SK-N-SH (cell line): ENCODE data around the gene FUT6.
A peak's percentile ranks its signal among the peaks of the same experiment; 100 is the strongest.

Experiments used
- FOSL2 ChIP-seq: IDR thresholded peaks from 2 replicates; pipeline ENCODE4 v1.4.0; 2012; ENCODE audit warnings: low read depth, mild to moderate bottlenecking, moderate library complexity, borderline replicate concordance
- GATA2 ChIP-seq: sonication (generic); formaldehyde crosslinking; IDR thresholded peaks from 2 replicates; pipeline ENCODE4 v1.5.0; 2020; ENCODE audit warnings: mild to moderate bottlenecking, missing genetic modification reagents
- RFX5 ChIP-seq: IDR thresholded peaks from 2 replicates; pipeline ENCODE4 v1.6.1; 2012; ENCODE audit warnings: mild to moderate bottlenecking, improper control_type of control experiment, low read length
- TAF1 ChIP-seq: IDR thresholded peaks from 2 replicates; pipeline ENCODE4 v1.6.1; 2012; ENCODE audit warnings: low read depth, mild to moderate bottlenecking, low read length, moderate library complexity, borderline replicate concordance
- TF ChIP-seq, protein P1 (sequence below): fragments of 200-600 bp; sonication (generic); IDR thresholded peaks from 2 replicates; pipeline ENCODE4 v1.6.1; 2017; ENCODE audit warnings: antibody characterized with exemption, mild to moderate bottlenecking, moderate library complexity

GRCh38 chr19:5864725-5865486 lies 25.4 kb upstream of the FUT6 start:
- TF ChIP-seq, protein P1, sequence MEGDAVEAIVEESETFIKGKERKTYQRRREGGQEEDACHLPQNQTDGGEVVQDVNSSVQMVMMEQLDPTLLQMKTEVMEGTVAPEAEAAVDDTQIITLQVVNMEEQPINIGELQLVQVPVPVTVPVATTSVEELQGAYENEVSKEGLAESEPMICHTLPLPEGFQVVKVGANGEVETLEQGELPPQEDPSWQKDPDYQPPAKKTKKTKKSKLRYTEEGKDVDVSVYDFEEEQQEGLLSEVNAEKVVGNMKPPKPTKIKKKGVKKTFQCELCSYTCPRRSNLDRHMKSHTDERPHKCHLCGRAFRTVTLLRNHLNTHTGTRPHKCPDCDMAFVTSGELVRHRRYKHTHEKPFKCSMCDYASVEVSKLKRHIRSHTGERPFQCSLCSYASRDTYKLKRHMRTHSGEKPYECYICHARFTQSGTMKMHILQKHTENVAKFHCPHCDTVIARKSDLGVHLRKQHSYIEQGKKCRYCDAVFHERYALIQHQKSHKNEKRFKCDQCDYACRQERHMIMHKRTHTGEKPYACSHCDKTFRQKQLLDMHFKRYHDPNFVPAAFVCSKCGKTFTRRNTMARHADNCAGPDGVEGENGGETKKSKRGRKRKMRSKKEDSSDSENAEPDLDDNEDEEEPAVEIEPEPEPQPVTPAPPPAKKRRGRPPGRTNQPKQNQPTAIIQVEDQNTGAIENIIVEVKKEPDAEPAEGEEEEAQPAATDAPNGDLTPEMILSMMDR: peak; percentile 19; the same call in 1 of the 2 replicates
- TF ChIP-seq FOSL2 (no peak), RFX5 (no peak), GATA2 (CRISPR knock-in tag) (no peak), TAF1 (no peak)
